Activated CD4-positive, alpha-beta memory T cell treated with anti-CD3 and anti-CD28 coated beads for 36 hours (primary cell): ENCODE results near the gene SEM1. TPM values are rescaled to one million over a fixed set of nuclear protein-coding genes. Genes with fewer than 3 reads are reported as not detected.
"Not testable (repeated sequence)": the region's sequence is repeated elsewhere in the genome, so short reads cannot be mapped to it uniquely, and the experiment has no call there.

Source experiments
- CTCF ChIA-PET: fragments of 350-600 bp; sonication (Branson Sonifier 250); formaldehyde crosslinking; loops from one replicate; lab custom pipeline; 2021; ENCODE audit warnings: antibody characterized with exemption, inconsistent platforms; lab: Charles Lee
- POLR2A ChIA-PET: fragments of 350-600 bp; sonication (Branson Sonifier 250); formaldehyde crosslinking; loops from one replicate; lab custom pipeline; 2021; ENCODE audit warnings: antibody characterized with exemption; lab: Charles Lee
- DNase-seq: peaks from one replicate; pipeline ENCODE4 v3.0.0-alpha.2; 2020
- H3K27ac Mint-ChIP-seq: one replicate; pipeline ENCODE4 v1.8.0; 2021; ENCODE audit warnings: mixed read lengths
- H3K27me3 Mint-ChIP-seq: one replicate; pipeline ENCODE4 v1.8.0; 2021; ENCODE audit warnings: mixed read lengths
- H3K36me3 Mint-ChIP-seq: one replicate; pipeline ENCODE4 v1.8.0; 2021; ENCODE audit warnings: mixed read lengths
- H3K4me1 Mint-ChIP-seq: one replicate; pipeline ENCODE4 v1.8.0; 2021; ENCODE audit warnings: low read depth, mixed read lengths
- H3K4me3 Mint-ChIP-seq: one replicate; pipeline ENCODE4 v1.8.0; 2021; ENCODE audit warnings: mild to moderate bottlenecking, mixed read lengths
- H3K9me3 Mint-ChIP-seq: one replicate; pipeline ENCODE4 v1.8.0; 2021; ENCODE audit warnings: mixed read lengths
- intact Hi-C: fragments of 100-400 bp; cut with micrococcal nuclease; formaldehyde crosslinking; loops from one replicate; pipeline ENCODE4 v1.15.1; 2023
- total RNA-seq, 2 experiments: library from RNA; stranded (reverse); gene quantifications; one replicate each; pipeline ENCODE4 v1.2.3, GENCODE V29; 2021

Gene SEM1
- total RNA-seq, 2 experiments from 2014 or later, result 41.6 to 42.4 TPM

GRCh38 chr7:96699219-96699871 is 10.3 kb downstream of the SEM1 start:
- peaks cover 64% of the 10 kb centered on the region for H3K4me1 Mint-ChIP-seq
- H3K27me3 Mint-ChIP-seq, result no peaks in the 10 kb centered on the region
- intact Hi-C loops, result no loop called here
- H3K9me3 Mint-ChIP-seq, result no peaks in the 10 kb centered on the region
- CTCF ChIA-PET, result no interaction called here
- no peak for DNase-seq
- no peak overlapping the region for H3K27ac Mint-ChIP-seq
- no peak overlapping the region for H3K4me3 Mint-ChIP-seq
- POLR2A ChIA-PET, result no interaction called here
- peaks cover 6% of the 10 kb centered on the region for H3K36me3 Mint-ChIP-seq

- peaks cover 57% of the 10 kb centered on the region for H3K4me1 Mint-ChIP-seq
- intact Hi-C loops, POLR2A ChIA-PET, DNase-seq, H3K27me3 Mint-ChIP-seq, H3K9me3 Mint-ChIP-seq, CTCF ChIA-PET, H3K4me3 Mint-ChIP-seq, H3K27ac Mint-ChIP-seq: not testable (repeated sequence)
- peaks cover 11% of the 10 kb centered on the region for H3K36me3 Mint-ChIP-seq
These were observed 11.2 kb downstream of the SEM1 start for GRCh38 chr7:96698449-96698848.

DNA sequence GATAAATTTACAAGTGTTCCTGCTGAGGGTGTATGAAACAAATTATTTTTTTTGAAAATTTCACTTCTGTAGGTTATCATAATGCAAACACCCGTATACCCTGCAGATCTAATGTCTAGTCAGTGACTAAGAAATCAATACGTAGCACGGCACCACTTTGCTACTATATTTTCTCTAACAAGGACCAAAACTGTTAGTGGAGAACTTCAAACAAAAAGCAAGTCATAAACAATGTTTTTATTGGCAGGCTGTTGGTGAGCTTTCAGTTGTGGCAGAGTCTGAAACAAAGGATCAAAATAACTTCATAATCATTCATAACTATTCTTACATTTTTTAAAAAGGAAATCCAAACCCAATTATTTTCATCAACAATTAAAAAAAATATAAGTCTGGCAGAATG is 11.8 kb downstream of the SEM1 start:
- ChIA-PET CTCF (no interaction called here), POLR2A (no interaction called here)
- H3K27me3 Mint-ChIP-seq, result no peaks in the 10 kb centered on the region
- H3K9me3 Mint-ChIP-seq, result no peaks in the 10 kb centered on the region
- peaks cover 55% of the 10 kb centered on the region for H3K4me1 Mint-ChIP-seq
- H3K36me3 Mint-ChIP-seq, result peaks cover 11% of the 10 kb centered on the region
- no peak overlapping the region for H3K27ac Mint-ChIP-seq
- DNase-seq, result no peak
- no peak overlapping the region for H3K4me3 Mint-ChIP-seq
- intact Hi-C loops, result no loop called here

GRCh38 chr7:96695581-96695980 is 14.1 kb downstream of the SEM1 start:
- Mint-ChIP-seq H3K27ac (no peak overlapping the region), H3K36me3 (peaks cover 21% of the 10 kb centered on the region)

DNA sequence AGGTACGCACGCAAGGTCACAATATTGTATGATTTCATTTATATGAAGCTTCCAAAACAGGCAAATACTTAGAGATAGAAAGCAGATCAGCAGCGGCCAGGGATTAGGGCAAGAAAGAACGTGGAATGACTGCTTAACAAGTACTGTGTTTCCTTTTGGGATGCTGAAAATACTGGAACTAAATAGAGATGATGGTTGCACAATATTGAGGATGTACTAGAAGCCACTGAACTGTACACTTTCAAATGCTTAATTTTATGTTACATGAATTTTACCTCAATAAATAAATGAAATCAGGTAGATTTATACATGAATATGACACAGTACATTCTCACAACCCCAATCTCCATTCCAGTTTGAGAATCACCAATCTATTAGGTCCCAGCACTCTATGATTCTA is 15.6 kb downstream of the SEM1 start:
- intact Hi-C loops, result loop anchor here (2.0 kb wide), 1 partner anchor 15 kb away; the partner anchor contains the start of gene SEM1
- H3K4me1 Mint-ChIP-seq, result peaks cover 27% of the 10 kb centered on the region
- ChIA-PET CTCF (no interaction called here), POLR2A (no interaction called here)
- H3K4me3 Mint-ChIP-seq, result no peak overlapping the region
- DNase-seq, result no peak
- H3K27me3 Mint-ChIP-seq, result no peaks in the 10 kb centered on the region
- H3K9me3 Mint-ChIP-seq, result no peaks in the 10 kb centered on the region
- H3K36me3 Mint-ChIP-seq, result peaks cover 27% of the 10 kb centered on the region
- H3K27ac Mint-ChIP-seq, result no peak overlapping the region

More at GRCh38 chr7:96695581-96695980, 14.1 kb downstream of the SEM1 start:
- intact Hi-C loops, result loop anchor here (2.0 kb wide), 1 partner anchor 13 kb away; the partner anchor contains the start of gene SEM1
- POLR2A ChIA-PET, result no interaction called here
- CTCF ChIA-PET, result no interaction called here
- peaks cover 40% of the 10 kb centered on the region for H3K4me1 Mint-ChIP-seq
- no peaks in the 10 kb centered on the region for H3K9me3 Mint-ChIP-seq
- DNase-seq, result no peak
- no peak overlapping the region for H3K4me3 Mint-ChIP-seq
- H3K27me3 Mint-ChIP-seq, result no peaks in the 10 kb centered on the region

GRCh38 chr7:96691702-96692101 is 17.9 kb downstream of the SEM1 start:
- CTCF ChIA-PET, result no interaction called here
- Mint-ChIP-seq H3K4me3 (no peak overlapping the region), H3K36me3 (peaks cover 41% of the 10 kb centered on the region), H3K9me3 (peaks cover 3% of the 10 kb centered on the region), H3K27me3 (no peaks in the 10 kb centered on the region), H3K4me1 (peaks cover 12% of the 10 kb centered on the region), H3K27ac (no peak overlapping the region)
- POLR2A ChIA-PET, result interaction anchor here (0.7 kb wide), 1 partner anchor 22 kb away, joined by 4 read pairs; no protein-coding TSS in a partner anchor
- intact Hi-C loops, result no loop called here
- DNase-seq, result no peak

DNA sequence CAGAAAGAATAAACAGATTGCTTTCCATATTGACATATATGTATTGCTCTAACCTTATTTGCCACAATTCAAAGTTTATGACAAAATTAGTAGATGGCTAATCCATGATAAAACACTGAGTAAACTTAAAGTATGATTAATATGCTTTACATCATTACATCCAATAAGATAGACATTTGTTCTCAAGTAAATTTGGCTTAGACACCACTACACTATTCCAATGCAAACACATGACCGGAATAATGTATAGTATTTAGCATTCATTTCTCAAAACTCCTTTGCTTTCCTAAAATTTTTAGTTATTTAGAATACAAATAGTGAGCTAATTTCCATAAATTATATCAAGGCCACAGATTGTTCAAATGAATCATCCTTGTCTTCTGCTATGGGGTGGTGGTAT is 20.2 kb downstream of the SEM1 start:
- Mint-ChIP-seq H3K27me3 (no peaks in the 10 kb centered on the region), H3K36me3 (peaks cover 50% of the 10 kb centered on the region), H3K4me1 (peaks cover 19% of the 10 kb centered on the region), H3K27ac (no peak overlapping the region), H3K4me3 (no peak overlapping the region), H3K9me3 (peaks cover 3% of the 10 kb centered on the region)
- intact Hi-C loops, result no loop called here
- POLR2A ChIA-PET, result no interaction called here
- DNase-seq, result no peak
- CTCF ChIA-PET, result interaction anchor here (1.1 kb wide), 1 partner anchor 18 kb away, joined by 3 read pairs; no protein-coding TSS in a partner anchor

DNA sequence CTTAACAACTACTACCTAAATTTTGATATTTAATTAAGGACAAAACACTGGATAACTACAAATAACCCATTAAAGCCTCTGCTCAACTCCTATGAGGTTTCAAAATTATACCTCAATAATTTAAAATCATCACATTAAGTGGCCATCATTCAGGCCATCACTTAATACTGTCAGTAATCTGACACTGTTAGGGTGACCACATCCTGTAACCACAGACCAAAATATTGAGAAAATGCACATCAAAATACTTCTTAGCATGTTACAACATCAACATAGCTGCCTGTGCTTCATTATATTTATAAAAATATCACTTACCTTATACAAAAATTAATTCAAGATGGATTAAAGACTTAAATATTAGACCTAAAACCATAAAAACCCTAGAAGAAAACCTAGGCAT is 23.3 kb downstream of the SEM1 start:
- H3K27me3 Mint-ChIP-seq, result no peaks in the 10 kb centered on the region
- peaks cover 62% of the 10 kb centered on the region for H3K36me3 Mint-ChIP-seq
- DNase-seq, result no peak
- H3K9me3 Mint-ChIP-seq, result peaks cover 19% of the 10 kb centered on the region
- peaks cover 17% of the 10 kb centered on the region for H3K4me1 Mint-ChIP-seq
- no peak overlapping the region for H3K4me3 Mint-ChIP-seq
- POLR2A ChIA-PET, result no interaction called here
- CTCF ChIA-PET, result no interaction called here
- H3K27ac Mint-ChIP-seq, result no peak overlapping the region
- intact Hi-C loops, result no loop called here

DNA sequence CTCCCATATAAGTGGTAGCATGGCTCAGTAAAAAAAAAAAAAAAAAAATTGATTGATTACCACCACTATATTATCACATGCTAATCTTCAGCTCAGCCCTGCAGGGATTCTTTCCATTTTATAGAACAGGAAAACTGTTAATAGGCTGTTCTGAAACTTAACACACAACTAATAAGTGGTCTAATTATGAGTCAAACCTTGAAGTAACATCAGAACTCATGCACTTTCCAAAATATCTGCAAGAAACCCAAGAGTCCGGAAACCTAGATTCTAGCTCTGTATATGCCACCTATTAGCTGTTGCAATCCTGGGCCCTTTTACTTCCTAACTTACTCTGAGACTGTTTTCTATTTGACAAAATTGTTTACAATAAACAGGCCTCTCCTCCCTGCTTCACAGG is 23.9 kb downstream of the SEM1 start:
- peaks cover 14% of the 10 kb centered on the region for H3K4me1 Mint-ChIP-seq
- H3K27ac Mint-ChIP-seq, result no peak overlapping the region
- peaks cover 62% of the 10 kb centered on the region for H3K36me3 Mint-ChIP-seq
- H3K27me3 Mint-ChIP-seq, result no peaks in the 10 kb centered on the region
- no peak for DNase-seq
- H3K4me3 Mint-ChIP-seq, result no peak overlapping the region
- POLR2A ChIA-PET, result no interaction called here
- H3K9me3 Mint-ChIP-seq, result peaks cover 19% of the 10 kb centered on the region
- CTCF ChIA-PET, result no interaction called here
- intact Hi-C loops, result no loop called here

- Mint-ChIP-seq H3K27me3 (no peaks in the 10 kb centered on the region), H3K27ac (no peak overlapping the region), H3K4me1 (peaks cover 14% of the 10 kb centered on the region), H3K9me3 (peaks cover 19% of the 10 kb centered on the region), H3K4me3 (no peak overlapping the region), H3K36me3 (peaks cover 63% of the 10 kb centered on the region)
- ChIA-PET POLR2A (no interaction called here), CTCF (no interaction called here)
- intact Hi-C loops, result no loop called here
- DNase-seq, result no peak
These were observed 24.3 kb downstream of the SEM1 start for GRCh38 chr7:96685353-96685752.

- Mint-ChIP-seq H3K9me3 (peaks cover 16% of the 10 kb centered on the region), H3K36me3 (peaks cover 40% of the 10 kb centered on the region), H3K27me3 (no peaks in the 10 kb centered on the region), H3K4me1 (no peaks in the 10 kb centered on the region), H3K4me3 (no peak overlapping the region), H3K27ac (no peak overlapping the region)
- intact Hi-C loops, result no loop called here
- no peak for DNase-seq
- CTCF ChIA-PET, result no interaction called here
- POLR2A ChIA-PET, result no interaction called here
These were observed 29.8 kb downstream of the SEM1 start for GRCh38 chr7:96679886-96680285.

- Mint-ChIP-seq H3K4me1 (no peaks in the 10 kb centered on the region), H3K27me3 (no peaks in the 10 kb centered on the region), H3K4me3 (no peak overlapping the region), H3K27ac (no peak overlapping the region), H3K9me3 (peaks cover 1% of the 10 kb centered on the region), H3K36me3 (peaks cover 24% of the 10 kb centered on the region)
- no peak for DNase-seq
- intact Hi-C loops, result no loop called here
- ChIA-PET CTCF (no interaction called here), POLR2A (no interaction called here)
These were observed 32.7 kb downstream of the SEM1 start for GRCh38 chr7:96676919-96677318.

DNA sequence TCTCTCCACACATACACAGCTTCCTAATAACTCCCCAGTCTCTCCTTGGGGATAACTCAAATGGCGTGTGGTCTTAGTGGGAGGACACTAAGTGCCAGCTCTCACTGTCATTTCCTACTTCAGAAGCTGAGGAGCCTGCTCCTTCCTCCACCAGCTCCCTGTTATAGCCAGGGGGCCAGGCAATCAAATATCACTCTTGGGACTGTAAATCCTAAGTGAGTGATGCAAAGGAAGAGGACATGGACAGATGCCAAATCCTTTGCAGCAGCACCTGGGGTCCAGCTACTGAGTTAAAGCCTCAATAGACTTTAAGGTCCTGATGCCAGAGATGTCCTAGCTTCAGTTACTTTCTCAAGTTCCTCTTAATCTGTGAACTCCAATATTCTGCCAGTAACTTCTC is 34.1 kb downstream of the SEM1 start:
- POLR2A ChIA-PET, result no interaction called here
- no peak for DNase-seq

More for the DNA sequence above, 34.1 kb downstream of the SEM1 start:
- Mint-ChIP-seq H3K9me3 (no peaks in the 10 kb centered on the region), H3K27ac (no peak overlapping the region), H3K27me3 (no peaks in the 10 kb centered on the region), H3K4me3 (no peak overlapping the region), H3K36me3 (peaks cover 15% of the 10 kb centered on the region), H3K4me1 (no peaks in the 10 kb centered on the region)
- intact Hi-C loops, result no loop called here
- CTCF ChIA-PET, result interaction anchor here (1.1 kb wide), 1 partner anchor 17 kb away, joined by 3 read pairs; no protein-coding TSS in a partner anchor
